22Rv1 (cell line): Measurements from ENCODE around the gene SH3GLB1.

Source experiments
- H3K27ac ChIP-seq: fragments of 450-650 bp; 2 replicates; pipeline ENCODE4 v1.5.1; 2017
- ZFX ChIP-seq: fragments of 450-650 bp; IDR thresholded peaks from 2 replicates; pipeline ENCODE4 v1.6.1; 2017; ENCODE audit warnings: antibody characterized with exemption, borderline replicate concordance
- TF ChIP-seq, protein P1 (sequence below): fragments of 450-650 bp; IDR thresholded peaks from 2 replicates; pipeline ENCODE4 v1.5.1; 2017; ENCODE audit warnings: mild to moderate bottlenecking

SH3GLB1 gene

DNA sequence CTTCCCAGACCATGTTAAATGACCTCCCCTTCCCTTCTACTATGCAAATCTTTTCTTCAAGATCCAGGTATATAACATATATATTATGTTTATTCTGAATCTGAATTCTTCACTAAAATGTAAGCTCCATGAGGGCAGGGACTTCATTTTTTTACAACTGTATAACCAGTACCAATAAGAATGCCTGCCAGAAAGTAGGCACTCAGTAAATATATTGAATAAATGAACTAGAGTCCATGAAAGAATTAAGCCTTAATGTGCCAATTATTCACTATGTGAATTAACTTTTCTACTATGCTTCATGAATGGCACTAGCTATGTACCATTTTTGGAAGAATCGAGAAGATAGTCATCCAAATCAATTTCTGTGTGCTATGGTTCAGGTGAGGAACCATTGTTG, 60.1 kb downstream of the SH3GLB1 start:
- H3K27ac ChIP-seq = no peak overlapping the region

DNA sequence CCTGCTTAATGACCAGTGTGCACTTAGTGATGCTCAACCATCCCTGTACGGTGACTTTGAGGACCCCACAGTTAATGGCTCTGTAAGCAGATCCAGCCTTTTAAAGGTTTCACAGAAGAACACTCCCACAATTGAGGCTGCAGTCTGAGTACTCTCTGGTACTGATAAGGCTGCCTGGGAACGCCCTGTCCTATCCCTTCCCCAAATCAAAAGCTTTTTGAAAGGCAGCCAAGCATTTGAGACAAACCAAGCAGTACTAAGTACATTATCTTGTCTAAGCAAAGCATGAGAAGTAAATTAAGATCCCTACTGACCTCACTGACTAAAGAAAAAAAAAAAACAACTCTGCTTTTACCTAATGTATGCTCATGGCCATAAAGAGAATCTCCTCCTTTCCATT, 60.7 kb downstream of the SH3GLB1 start:
- no peak overlapping the region for H3K27ac ChIP-seq
- TF ChIP-seq, protein P1, sequence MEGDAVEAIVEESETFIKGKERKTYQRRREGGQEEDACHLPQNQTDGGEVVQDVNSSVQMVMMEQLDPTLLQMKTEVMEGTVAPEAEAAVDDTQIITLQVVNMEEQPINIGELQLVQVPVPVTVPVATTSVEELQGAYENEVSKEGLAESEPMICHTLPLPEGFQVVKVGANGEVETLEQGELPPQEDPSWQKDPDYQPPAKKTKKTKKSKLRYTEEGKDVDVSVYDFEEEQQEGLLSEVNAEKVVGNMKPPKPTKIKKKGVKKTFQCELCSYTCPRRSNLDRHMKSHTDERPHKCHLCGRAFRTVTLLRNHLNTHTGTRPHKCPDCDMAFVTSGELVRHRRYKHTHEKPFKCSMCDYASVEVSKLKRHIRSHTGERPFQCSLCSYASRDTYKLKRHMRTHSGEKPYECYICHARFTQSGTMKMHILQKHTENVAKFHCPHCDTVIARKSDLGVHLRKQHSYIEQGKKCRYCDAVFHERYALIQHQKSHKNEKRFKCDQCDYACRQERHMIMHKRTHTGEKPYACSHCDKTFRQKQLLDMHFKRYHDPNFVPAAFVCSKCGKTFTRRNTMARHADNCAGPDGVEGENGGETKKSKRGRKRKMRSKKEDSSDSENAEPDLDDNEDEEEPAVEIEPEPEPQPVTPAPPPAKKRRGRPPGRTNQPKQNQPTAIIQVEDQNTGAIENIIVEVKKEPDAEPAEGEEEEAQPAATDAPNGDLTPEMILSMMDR = no peak
- TF ChIP-seq ZFX = no peak

More for the DNA sequence above, 60.1 kb downstream of the SH3GLB1 start:
- no peak for TF ChIP-seq ZFX

DNA sequence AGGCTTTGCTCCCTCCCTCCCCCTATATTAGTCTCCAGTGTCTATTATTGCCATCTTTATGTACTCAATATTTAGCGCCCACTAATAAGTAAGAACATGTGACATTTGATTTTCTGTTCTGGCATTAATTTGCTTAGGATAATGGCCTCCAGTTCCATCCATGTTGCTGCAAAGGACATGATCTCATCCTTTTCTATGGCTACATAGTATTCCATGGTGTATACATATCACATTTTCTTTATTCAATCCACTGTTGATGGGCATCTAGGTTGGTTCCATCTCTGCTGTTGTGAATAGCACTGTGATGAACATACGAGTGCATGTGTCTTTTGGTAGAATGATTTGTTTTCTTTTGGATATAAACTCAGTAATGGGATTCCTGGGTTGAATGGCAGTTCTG, 61.3 kb downstream of the SH3GLB1 start:
- TF ChIP-seq, protein P1 = no peak
- no peak for TF ChIP-seq ZFX

DNA sequence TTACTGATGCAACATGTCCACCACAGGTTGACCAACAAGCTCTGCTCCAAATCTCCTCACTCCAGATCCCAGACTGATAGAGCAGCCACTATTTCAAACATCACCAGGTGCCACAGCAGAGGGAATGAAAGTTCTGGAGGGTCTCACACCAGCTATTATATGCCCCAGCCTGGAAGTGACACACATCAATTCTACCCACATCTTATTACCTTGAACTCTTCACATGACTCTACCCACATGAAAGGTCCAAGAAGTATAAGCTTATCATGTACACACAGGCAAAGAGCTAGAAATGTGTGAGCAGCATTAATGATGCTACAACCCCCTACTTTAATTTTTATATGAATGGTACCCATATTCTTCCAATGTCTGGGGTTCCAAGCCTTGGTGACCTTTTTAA, 64.2 kb downstream of the SH3GLB1 start:
- no peak overlapping the region for H3K27ac ChIP-seq
- TF ChIP-seq ZFX = no peak
- TF ChIP-seq, protein P1 = no peak

More for the DNA sequence above, 61.3 kb downstream of the SH3GLB1 start:
- no peak overlapping the region for H3K27ac ChIP-seq

DNA sequence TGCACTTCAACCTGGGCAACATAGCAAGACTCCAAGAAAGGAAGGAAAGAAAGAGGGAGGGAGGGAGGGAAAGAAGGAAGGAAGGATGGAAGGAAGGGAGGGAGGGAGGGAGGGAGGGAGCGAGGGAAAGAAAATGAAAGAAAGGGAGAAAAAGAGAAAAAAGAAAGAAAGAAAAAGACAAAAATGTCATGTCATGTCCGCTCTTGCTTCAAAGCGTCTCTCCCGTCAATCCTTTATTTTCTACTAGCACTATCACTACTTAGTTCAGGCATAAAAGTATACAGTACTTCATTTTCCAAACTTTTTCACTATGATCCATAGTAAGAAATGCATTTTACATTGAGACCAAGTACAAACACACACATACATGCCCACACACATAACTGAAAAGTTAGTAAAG, 64.7 kb downstream of the SH3GLB1 start:
- H3K27ac ChIP-seq = no peak overlapping the region
- TF ChIP-seq ZFX = no peak
- TF ChIP-seq, protein P1 = no peak

DNA sequence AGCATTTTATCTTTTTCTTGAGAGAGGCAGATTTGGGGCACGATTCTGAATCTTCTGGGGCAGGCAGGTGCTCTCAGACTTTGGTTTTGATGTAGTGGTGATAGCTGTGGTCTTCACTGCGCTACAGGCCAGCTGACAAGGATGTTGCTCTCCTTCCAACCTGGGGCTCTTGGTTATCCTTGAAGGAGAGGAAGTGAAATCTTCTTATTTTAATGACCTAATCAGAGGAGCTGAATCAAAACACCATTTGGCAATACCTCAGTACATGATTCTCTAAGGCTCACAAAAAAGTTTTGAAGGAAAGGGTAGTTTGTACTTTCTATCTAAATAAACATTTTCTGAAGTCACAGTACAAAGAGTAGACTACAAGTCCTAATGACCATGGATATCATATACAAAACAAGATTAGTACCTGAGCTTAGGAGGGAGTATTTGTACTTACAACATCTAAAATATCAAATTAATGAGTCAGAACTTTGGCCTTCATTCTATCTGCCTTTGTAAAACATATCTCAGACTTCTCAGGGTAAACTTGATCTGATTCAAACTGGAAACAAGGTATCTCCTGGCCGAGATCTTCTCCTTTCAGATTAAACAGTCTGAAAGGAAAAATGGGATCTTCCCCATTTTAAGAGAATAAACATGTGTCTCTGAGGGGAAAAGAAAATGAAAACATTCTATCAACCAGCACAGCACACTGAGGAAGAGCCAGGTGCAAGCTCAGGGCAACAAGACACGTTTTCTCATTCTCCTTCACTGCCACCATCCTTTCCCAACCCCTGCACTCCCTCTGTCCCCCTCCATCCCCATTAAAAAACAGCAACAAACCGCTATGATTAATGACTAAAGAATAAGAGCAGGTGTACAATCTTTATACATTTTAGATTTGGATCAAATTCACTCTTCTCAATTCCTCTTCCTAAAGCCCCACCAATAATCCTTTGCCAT, 69.2 kb downstream of the SH3GLB1 start:
- no peak overlapping the region for H3K27ac ChIP-seq
- TF ChIP-seq ZFX = no peak
- TF ChIP-seq, protein P1 = no peak

DNA sequence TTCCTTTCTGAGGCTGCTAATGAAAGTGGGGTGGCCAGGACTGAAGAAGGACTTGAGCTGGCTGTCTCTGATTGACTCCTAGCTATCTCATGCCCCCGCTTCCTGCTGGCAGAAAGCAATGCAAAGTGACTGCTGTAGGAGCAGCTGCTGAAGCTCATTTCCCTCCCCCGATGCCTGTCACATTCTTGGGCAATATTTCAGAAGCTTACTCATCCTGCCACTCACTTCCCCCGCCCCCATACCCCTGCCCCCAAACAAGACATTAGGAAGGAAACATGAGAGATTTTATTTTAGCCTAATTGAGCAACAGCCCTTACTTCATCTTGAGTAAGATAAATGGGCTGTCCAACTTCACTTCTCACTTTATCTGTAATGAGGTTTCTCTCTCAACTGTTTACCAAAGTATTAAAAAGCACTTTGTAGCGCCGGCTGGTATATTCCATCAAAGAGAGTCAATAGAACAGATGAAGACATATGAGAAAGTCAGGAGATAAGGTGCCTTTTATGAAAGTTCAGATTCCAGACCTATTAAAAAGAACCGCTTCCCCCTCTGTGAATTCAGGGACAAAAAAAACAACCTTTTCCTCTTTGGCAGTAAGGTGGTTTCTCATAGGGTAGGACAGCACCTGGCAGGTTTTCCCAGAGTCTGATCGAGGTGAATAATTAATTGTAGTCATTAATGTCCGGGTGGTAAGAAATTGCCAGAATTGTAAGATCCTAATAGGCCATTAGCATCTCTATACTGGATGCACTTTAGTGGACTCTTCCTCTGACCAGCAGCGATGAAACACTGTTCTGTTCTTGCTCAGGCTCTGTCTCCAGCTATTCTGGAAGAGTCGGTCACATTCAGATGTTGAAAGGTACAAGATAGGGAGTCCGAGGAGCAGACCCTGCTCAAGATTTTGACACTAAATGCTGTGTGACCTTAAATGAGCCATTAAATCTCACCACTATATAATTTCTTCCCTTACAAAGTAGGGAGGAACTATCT, 70.2 kb downstream of the SH3GLB1 start:
- H3K27ac ChIP-seq = no peak overlapping the region

More for the DNA sequence above, 70.2 kb downstream of the SH3GLB1 start:
- TF ChIP-seq ZFX = no peak
- TF ChIP-seq, protein P1 = no peak
